Right lobe of liver (tissue), 6 donors: ENCODE data around the gene FOXP1. TPM values are rescaled to one million over a fixed set of nuclear protein-coding genes. Genes with fewer than 3 reads are reported as not detected.
A peak's percentile ranks its signal among the peaks of the same experiment; 100 is the strongest.

Experiments used
- ATAC-seq, 4 donors: fragments of 200-7000 bp; cut with Tn5 transposase; one replicate each; pipeline ENCODE4 v1.9.1; 2020; ENCODE audit warnings: mild to moderate bottlenecking in 4 of 4, moderate library complexity in 4 of 4
- DNase-seq, 3 donors: peaks; one replicate each; pipeline ENCODE4 v3.0.0-alpha.2; 2020
- H3K27ac ChIP-seq, 3 donors: fragments of 200-600 bp; one replicate each; pipeline ENCODE4 v1.8.0; 2022
- H3K27me3 ChIP-seq, 2 donors: fragments of 200-600 bp; one replicate each; pipeline ENCODE4 v1.8.0; 2022
- H3K36me3 ChIP-seq, 4 donors: fragments of 200-600 bp; sonication (generic) in 1 of 4; one replicate each; pipeline versions ENCODE4 v1.5.1 to v1.8.0; 2017 to 2022; ENCODE audit warnings: control low read depth in 1 of 4
- H3K4me1 ChIP-seq, 4 donors: fragments of 200-600 bp; sonication (generic) in 1 of 4; one replicate each; pipeline versions ENCODE4 v1.5.1 to v1.8.0; 2017 to 2022; ENCODE audit warnings: control low read depth in 1 of 4
- H3K4me3 ChIP-seq, 3 donors: fragments of 200-600 bp; one replicate each; pipeline ENCODE4 v1.8.0; 2022
- H3K9me3 ChIP-seq, 4 donors: fragments of 200-600 bp; sonication (generic) in 1 of 4; one replicate each; pipeline versions ENCODE4 v1.5.1 to v1.8.0; 2017 to 2022; ENCODE audit warnings: control low read depth in 1 of 4
- POLR2A ChIP-seq: fragments of 450-650 bp; IDR thresholded peaks from one replicate; pipeline ENCODE4 v1.6.1; 2017; ENCODE audit warnings: antibody characterized with exemption, mild to moderate bottlenecking
- WGBS: methylation state at CpG from one replicate; pipeline ENCODE4 v1.1.6; 2018; ENCODE audit warnings: low coverage, low lambda C conversion rate; ENCODE audit not compliant: insufficient coverage; ENCODE audit errors: missing lambda C conversion rate; 5-methylcytosine and 5-hydroxymethylcytosine counted together
- intact Hi-C, 2 donors: fragments of 100-400 bp; cut with DNase I; formaldehyde crosslinking; loops; one replicate each; pipeline versions ENCODE4 v1.11.2 to v1.14.1; 2022
- total RNA-seq, 6 experiments: library from RNA; depleted of rRNA in 2 of 6; stranded (reverse); fragments of >200 nt in 2 of 6; fragmentation: NEBNext Ultra II Directional in 3 of 6; extraction: Animal tissue kit (Norgen Biotek cat#: 25700) in 3 of 6; gene quantifications; one replicate each; pipeline versions ENCODE4 v1.1.0 to v1.2.4, GENCODE V29; 2016 to 2023
- TF ChIP-seq, protein P1 (sequence below), 4 donors: fragments of 200-600 bp in 3 of 4; fragments of 450-650 bp in 1 of 4; IDR thresholded peaks; one replicate each; pipeline versions ENCODE4 v1.5.1 to v1.8.0; 2016 to 2022; ENCODE audit warnings: antibody characterized with exemption in 4 of 4, mild to moderate bottlenecking in 2 of 4
- donor health status: DM: no; HTN: yes; CAD: no.
- donor health status: DM: no; HTN: no; CAD: no.
- donor health status: DM: no; HTN: no; CAD: no.
- donor health status: DM: no; HTN: yes; CAD: no.
- donor health status: DM: no; HTN: yes; CAD: no.

Gene FOXP1
- total RNA-seq, 6 experiments from 2014 or later: 26.7 to 47.7 (median 35.2) TPM

DNA sequence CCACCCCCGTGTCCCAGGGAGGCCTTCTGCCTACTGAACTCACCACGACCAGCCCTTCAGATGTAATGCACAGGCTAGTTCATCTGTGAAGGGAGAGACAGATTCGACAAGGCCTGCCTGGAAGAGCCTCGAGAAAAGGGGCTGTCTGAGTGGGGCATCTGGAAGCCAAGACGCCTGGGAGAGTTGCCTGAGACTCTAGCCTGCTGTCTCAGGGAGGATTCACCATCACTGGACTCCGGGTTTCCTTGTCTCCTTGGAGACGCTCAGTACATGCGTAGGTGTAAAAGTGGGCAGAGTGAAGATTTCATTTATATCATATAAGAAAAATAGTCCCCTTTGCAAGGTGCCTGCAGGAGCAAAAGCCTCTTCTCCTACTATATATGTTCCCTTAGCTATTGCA lies 468.9 kb downstream of the FOXP1 start:
- intact Hi-C loops: no loop called here
- TF ChIP-seq, protein P1, sequence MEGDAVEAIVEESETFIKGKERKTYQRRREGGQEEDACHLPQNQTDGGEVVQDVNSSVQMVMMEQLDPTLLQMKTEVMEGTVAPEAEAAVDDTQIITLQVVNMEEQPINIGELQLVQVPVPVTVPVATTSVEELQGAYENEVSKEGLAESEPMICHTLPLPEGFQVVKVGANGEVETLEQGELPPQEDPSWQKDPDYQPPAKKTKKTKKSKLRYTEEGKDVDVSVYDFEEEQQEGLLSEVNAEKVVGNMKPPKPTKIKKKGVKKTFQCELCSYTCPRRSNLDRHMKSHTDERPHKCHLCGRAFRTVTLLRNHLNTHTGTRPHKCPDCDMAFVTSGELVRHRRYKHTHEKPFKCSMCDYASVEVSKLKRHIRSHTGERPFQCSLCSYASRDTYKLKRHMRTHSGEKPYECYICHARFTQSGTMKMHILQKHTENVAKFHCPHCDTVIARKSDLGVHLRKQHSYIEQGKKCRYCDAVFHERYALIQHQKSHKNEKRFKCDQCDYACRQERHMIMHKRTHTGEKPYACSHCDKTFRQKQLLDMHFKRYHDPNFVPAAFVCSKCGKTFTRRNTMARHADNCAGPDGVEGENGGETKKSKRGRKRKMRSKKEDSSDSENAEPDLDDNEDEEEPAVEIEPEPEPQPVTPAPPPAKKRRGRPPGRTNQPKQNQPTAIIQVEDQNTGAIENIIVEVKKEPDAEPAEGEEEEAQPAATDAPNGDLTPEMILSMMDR (IDR thresholded peaks at IDR 0.05): no peak
- TF ChIP-seq POLR2A: no peak
- no peaks in the 10 kb centered on the region for H3K36me3 ChIP-seq
- no peaks in the 10 kb centered on the region for H3K27me3 ChIP-seq
- H3K4me1 ChIP-seq: peaks cover 0 to 27% (median 6%) of the 10 kb centered on the region in 4 donors
- DNase-seq: no peak
- no peak overlapping the region for H3K4me3 ChIP-seq
- H3K9me3 ChIP-seq: no peaks in the 10 kb centered on the region
- 93% methylated on average over 3 of the region's 8 CpGs for WGBS
- ATAC-seq: no peak
- no peak overlapping the region for H3K27ac ChIP-seq

- peak; percentile 43 to 66 (median 55) for ATAC-seq
- no peaks in the 10 kb centered on the region for H3K36me3 ChIP-seq
- no peaks in the 10 kb centered on the region for H3K9me3 ChIP-seq
- no peaks in the 10 kb centered on the region for H3K27me3 ChIP-seq
- peak overlapping the region; percentile 69 to 82 (median 75) for H3K27ac ChIP-seq
- WGBS: 44% methylated on average over 6 of the region's 6 CpGs
- TF ChIP-seq, protein P1 (IDR thresholded peaks at IDR 0.05): no peak
- TF ChIP-seq POLR2A: no peak
- intact Hi-C loops: no loop called here
- peaks cover 0 to 33% (median 11%) of the 10 kb centered on the region in 4 donors for H3K4me1 ChIP-seq
- no peak for DNase-seq
- H3K4me3 ChIP-seq: no peak overlapping the region
Measured at GRCh38 chr3:71112576-71112975, 471.0 kb downstream of the FOXP1 start.

GRCh38 chr3:71111784-71112440 lies 471.6 kb downstream of the FOXP1 start:
- WGBS: 34% methylated on average over 5 of the region's 6 CpGs
- ATAC-seq (peak; percentile 72 to 86 (median 80)), DNase-seq (peak in 1 of 3 donors; percentile 56)
- no peak for TF ChIP-seq POLR2A
- TF ChIP-seq, protein P1 (IDR thresholded peaks at IDR 0.05): no peak
- Histone ChIP-seq H3K36me3 (no peaks in the 10 kb centered on the region), H3K9me3 (no peaks in the 10 kb centered on the region), H3K27me3 (no peaks in the 10 kb centered on the region), H3K27ac (peak overlapping the region; percentile 69 to 82 (median 75)), H3K4me3 (no peak overlapping the region), H3K4me1 (peaks cover 0 to 36% (median 13%) of the 10 kb centered on the region in 4 donors)
- intact Hi-C loops: no loop called here

- 66% methylated on average over 7 of the region's 8 CpGs for WGBS
- peaks cover 0 to 40% (median 13%) of the 10 kb centered on the region in 4 donors for H3K4me1 ChIP-seq
- no peaks in the 10 kb centered on the region for H3K9me3 ChIP-seq
- H3K27me3 ChIP-seq: no peaks in the 10 kb centered on the region
- H3K36me3 ChIP-seq: no peaks in the 10 kb centered on the region
- no peak overlapping the region for H3K4me3 ChIP-seq
- DNase-seq (peak in 1 of 3 donors; percentile 37), ATAC-seq (peak; percentile 39 to 58 (median 52))
- H3K27ac ChIP-seq: peak overlapping the region; percentile 34 to 75 (median 69)
- intact Hi-C loops: no loop called here
- TF ChIP-seq, protein P1 (IDR thresholded peaks at IDR 0.05): no peak
- TF ChIP-seq POLR2A: no peak
Measured at GRCh38 chr3:71110385-71111222, 472.9 kb downstream of the FOXP1 start.
